ENCODE results near the gene DUSP23. TPM values are rescaled to one million over a fixed set of nuclear protein-coding genes. Genes with fewer than 3 reads are reported as not detected.

Gene DUSP23
- total and polyA plus RNA-seq, 2 experiments from 2014 or later, result 56.3 to 97.6 TPM

- no peaks in the 10 kb centered on the region for H3K36me3 Mint-ChIP-seq (ENCODE audit: low read depth)
- H3K4me3 Mint-ChIP-seq, result no peak overlapping the region
- TF ChIP-seq CTCF (conservative IDR thresholded peaks at IDR 0.05; ENCODE audit: low read depth in 2 of 2), result no peak
- TF ChIP-seq JUNB (IDR thresholded peaks at IDR 0.05; ENCODE audit: unreplicated experiment), result no peak
- TF ChIP-seq STAT1 (IDR thresholded peaks at IDR 0.05; ENCODE audit: unreplicated experiment), result no peak
- TF ChIP-seq NANOG (IDR thresholded peaks at IDR 0.05; ENCODE audit: borderline replicate concordance), result no peak
- no peak for TF ChIP-seq EZH2 (IDR thresholded peaks at IDR 0.05; ENCODE audit: low read depth, unreplicated experiment)
- no peak for TF ChIP-seq EZH2phosphoT487 (IDR thresholded peaks at IDR 0.05; ENCODE audit: unreplicated experiment)
- TF ChIP-seq REST (IDR thresholded peaks at IDR 0.05; ENCODE audit: unreplicated experiment), result no peak
- TF ChIP-seq ZNF331 (CRISPR knock-in tag; IDR thresholded peaks at IDR 0.05; ENCODE audit: low read depth), result no peak
- no peak for TF ChIP-seq POLR2AphosphoS5 (IDR thresholded peaks at IDR 0.05; ENCODE audit: low read depth)
- no peak for TF ChIP-seq ZNF462 (CRISPR knock-in tag; IDR thresholded peaks at IDR 0.05)
- no peak for TF ChIP-seq ZNF114 (CRISPR knock-in tag; IDR thresholded peaks at IDR 0.05)
- no peak for TF ChIP-seq CREB1 (CRISPR knock-in tag; IDR thresholded peaks at IDR 0.05; ENCODE audit: low read depth)
- TF ChIP-seq ETS1 (IDR thresholded peaks at IDR 0.05), result no peak
- H3F3A ChIP-seq (replicated peaks; ENCODE audit: low read depth), result no peaks in the 10 kb centered on the region
- no peaks in the 10 kb centered on the region for H3K4me1 Mint-ChIP-seq
- no peaks in the 10 kb centered on the region for H3K27me3 ChIP-seq (ENCODE audit: insufficient read depth)
- no peaks in the 10 kb centered on the region for H3K9me3 Mint-ChIP-seq
- 0 out of 2 replicates have a peak, but pooled peaks cover 3% of the 10 kb centered on the region for H3K9me2 ChIP-seq (ENCODE audit: insufficient read depth)
- H3K4me1 ChIP-seq (ENCODE audit: insufficient read depth), result no peaks in the 10 kb centered on the region
- no peak for ATAC-seq
- no peak overlapping the region for H3K27ac Mint-ChIP-seq
- H3K4me2 ChIP-seq, result no peak overlapping the region
- no peak overlapping the region for H3K27ac ChIP-seq (ENCODE audit: low read depth)
- H3K27me3 Mint-ChIP-seq (ENCODE audit: insufficient read depth, low read depth, poor library complexity), result peaks cover 3% of the 10 kb centered on the region
- no peaks in the 10 kb centered on the region for H4K20me1 ChIP-seq (replicated peaks; ENCODE audit: insufficient read depth)
- H3K36me3 ChIP-seq (ENCODE audit: insufficient read depth), result no peaks in the 10 kb centered on the region
- 0 out of 2 replicates have a peak overlapping the region, but pooled peaks have one; percentile 18 for H2AFZ ChIP-seq
- no peak for DNase-seq (ENCODE audit: low spot score)
- no peaks in the 10 kb centered on the region for H3K79me2 ChIP-seq (replicated peaks; ENCODE audit: insufficient read depth)
- H3K4me3 ChIP-seq, result no peak overlapping the region
Observed at GRCh38 chr1:159753386-159753785, 27.4 kb upstream of the DUSP23 start.
